D721Med (cell line): ENCODE data around the gene TF.

Experiments used
- DNase-seq: peaks from one replicate; pipeline ENCODE4 v3.0.0; 2011; ENCODE audit warnings: low spot score; ENCODE audit not compliant: insufficient read length
- FAIRE-seq: peaks from 2 replicates; lab custom pipeline; 2011; peaks lifted over from hg19 to GRCh38; lab: Jason Lieb, UNC
- CTCF ChIP-seq: IDR thresholded peaks from 2 replicates; pipeline ENCODE4 v1.5.1; 2012; ENCODE audit warnings: mild to moderate bottlenecking, control low read depth; ENCODE audit not compliant: insufficient read depth; ENCODE audit errors: missing control alignments

TF gene

GRCh38 chr3:133765256-133765655, 19.1 kb downstream of the TF start:
- FAIRE-seq (no peak), DNase-seq (no peak)
- no peak for TF ChIP-seq CTCF

GRCh38 chr3:133767607-133768006, 21.4 kb downstream of the TF start:
- FAIRE-seq (no peak), DNase-seq (no peak)
- TF ChIP-seq CTCF, result no peak

GRCh38 chr3:133769536-133769935, 23.3 kb downstream of the TF start:
- no peak for FAIRE-seq
- no peak for DNase-seq
- TF ChIP-seq CTCF, result no peak

GRCh38 chr3:133773732-133774131, 27.5 kb downstream of the TF start:
- FAIRE-seq (no peak), DNase-seq (no peak)
- no peak for TF ChIP-seq CTCF

- DNase-seq, result no peak
- no peak for TF ChIP-seq CTCF
- no peak for FAIRE-seq
These were observed 29.1 kb downstream of the TF start for GRCh38 chr3:133775309-133775708.

- no peak for TF ChIP-seq CTCF
- DNase-seq (no peak), FAIRE-seq (no peak)
These were observed 29.6 kb downstream of the TF start for GRCh38 chr3:133775835-133776234.

- no peak for FAIRE-seq
- no peak for TF ChIP-seq CTCF
- DNase-seq, result no peak
These were observed 30.7 kb downstream of the TF start for GRCh38 chr3:133776794-133777438.
